HL-60 (cell line): Measurements from ENCODE around the gene KAT6B.

Source experiments
- DNase-seq, 2 experiments: peaks; one replicate each; pipeline ENCODE4 v3.0.0-alpha.2; 2010 to 2020; ENCODE audit warnings: low read depth in 1 of 2, low spot score in 1 of 2
- H3K27ac ChIP-seq: fragments of 250-450 bp; sonication (Bioruptor Pico); replicated peaks from 2 replicates; pipeline ENCODE4 v1.5.1; 2020; ENCODE audit warnings: mild to moderate bottlenecking, moderate library complexity
- H3K27me3 ChIP-seq: fragments of 250-450 bp; sonication (Bioruptor Pico); 2 replicates; pipeline ENCODE4 v1.5.1; 2021; ENCODE audit warnings: mild to moderate bottlenecking, moderate library complexity; ENCODE audit not compliant: insufficient read depth, poor library complexity, severe bottlenecking
- H3K4me3 ChIP-seq: replicated peaks from 2 replicates; pipeline ENCODE4 v1.5.1; 2011; ENCODE audit warnings: mild to moderate bottlenecking, control low read depth, low read length; ENCODE audit not compliant: insufficient read depth
- GABPA ChIP-seq: IDR thresholded peaks from 2 replicates; pipeline ENCODE4 v1.6.1; 2012; ENCODE audit warnings: low read depth
- POLR2AphosphoS5 ChIP-seq: IDR thresholded peaks from 2 replicates; pipeline ENCODE4 v1.6.1; 2012; ENCODE audit warnings: low read depth
- SPI1 ChIP-seq: IDR thresholded peaks from 2 replicates; pipeline ENCODE4 v1.6.1; 2012; ENCODE audit warnings: low read depth, mild to moderate bottlenecking, borderline replicate concordance
- TF ChIP-seq, protein P1 (sequence below): IDR thresholded peaks from 2 replicates; pipeline ENCODE4 v1.6.1; 2012; ENCODE audit warnings: low read depth; ENCODE audit not compliant: insufficient replicate concordance
- TF ChIP-seq, protein P2 (sequence below): IDR thresholded peaks from one replicate; pipeline ENCODE4 v1.5.1; 2011; ENCODE audit warnings: low read length, control low read depth, inconsistent platforms; ENCODE audit not compliant: insufficient read depth

The KAT6B gene

GRCh38 chr10:75003891-75004290, 177.5 kb downstream of the KAT6B start:
- DNase-seq, result no peak
- TF ChIP-seq, protein P1, sequence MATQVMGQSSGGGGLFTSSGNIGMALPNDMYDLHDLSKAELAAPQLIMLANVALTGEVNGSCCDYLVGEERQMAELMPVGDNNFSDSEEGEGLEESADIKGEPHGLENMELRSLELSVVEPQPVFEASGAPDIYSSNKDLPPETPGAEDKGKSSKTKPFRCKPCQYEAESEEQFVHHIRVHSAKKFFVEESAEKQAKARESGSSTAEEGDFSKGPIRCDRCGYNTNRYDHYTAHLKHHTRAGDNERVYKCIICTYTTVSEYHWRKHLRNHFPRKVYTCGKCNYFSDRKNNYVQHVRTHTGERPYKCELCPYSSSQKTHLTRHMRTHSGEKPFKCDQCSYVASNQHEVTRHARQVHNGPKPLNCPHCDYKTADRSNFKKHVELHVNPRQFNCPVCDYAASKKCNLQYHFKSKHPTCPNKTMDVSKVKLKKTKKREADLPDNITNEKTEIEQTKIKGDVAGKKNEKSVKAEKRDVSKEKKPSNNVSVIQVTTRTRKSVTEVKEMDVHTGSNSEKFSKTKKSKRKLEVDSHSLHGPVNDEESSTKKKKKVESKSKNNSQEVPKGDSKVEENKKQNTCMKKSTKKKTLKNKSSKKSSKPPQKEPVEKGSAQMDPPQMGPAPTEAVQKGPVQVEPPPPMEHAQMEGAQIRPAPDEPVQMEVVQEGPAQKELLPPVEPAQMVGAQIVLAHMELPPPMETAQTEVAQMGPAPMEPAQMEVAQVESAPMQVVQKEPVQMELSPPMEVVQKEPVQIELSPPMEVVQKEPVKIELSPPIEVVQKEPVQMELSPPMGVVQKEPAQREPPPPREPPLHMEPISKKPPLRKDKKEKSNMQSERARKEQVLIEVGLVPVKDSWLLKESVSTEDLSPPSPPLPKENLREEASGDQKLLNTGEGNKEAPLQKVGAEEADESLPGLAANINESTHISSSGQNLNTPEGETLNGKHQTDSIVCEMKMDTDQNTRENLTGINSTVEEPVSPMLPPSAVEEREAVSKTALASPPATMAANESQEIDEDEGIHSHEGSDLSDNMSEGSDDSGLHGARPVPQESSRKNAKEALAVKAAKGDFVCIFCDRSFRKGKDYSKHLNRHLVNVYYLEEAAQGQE, result no peak
- TF ChIP-seq GABPA (no peak), POLR2AphosphoS5 (no peak), SPI1 (no peak)
- TF ChIP-seq, protein P2, sequence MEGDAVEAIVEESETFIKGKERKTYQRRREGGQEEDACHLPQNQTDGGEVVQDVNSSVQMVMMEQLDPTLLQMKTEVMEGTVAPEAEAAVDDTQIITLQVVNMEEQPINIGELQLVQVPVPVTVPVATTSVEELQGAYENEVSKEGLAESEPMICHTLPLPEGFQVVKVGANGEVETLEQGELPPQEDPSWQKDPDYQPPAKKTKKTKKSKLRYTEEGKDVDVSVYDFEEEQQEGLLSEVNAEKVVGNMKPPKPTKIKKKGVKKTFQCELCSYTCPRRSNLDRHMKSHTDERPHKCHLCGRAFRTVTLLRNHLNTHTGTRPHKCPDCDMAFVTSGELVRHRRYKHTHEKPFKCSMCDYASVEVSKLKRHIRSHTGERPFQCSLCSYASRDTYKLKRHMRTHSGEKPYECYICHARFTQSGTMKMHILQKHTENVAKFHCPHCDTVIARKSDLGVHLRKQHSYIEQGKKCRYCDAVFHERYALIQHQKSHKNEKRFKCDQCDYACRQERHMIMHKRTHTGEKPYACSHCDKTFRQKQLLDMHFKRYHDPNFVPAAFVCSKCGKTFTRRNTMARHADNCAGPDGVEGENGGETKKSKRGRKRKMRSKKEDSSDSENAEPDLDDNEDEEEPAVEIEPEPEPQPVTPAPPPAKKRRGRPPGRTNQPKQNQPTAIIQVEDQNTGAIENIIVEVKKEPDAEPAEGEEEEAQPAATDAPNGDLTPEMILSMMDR, result no peak
- no peak overlapping the region for H3K4me3 ChIP-seq
- no peaks in the 10 kb centered on the region for H3K27me3 ChIP-seq
- no peak overlapping the region for H3K27ac ChIP-seq

- Histone ChIP-seq H3K27me3 (no peaks in the 10 kb centered on the region), H3K4me3 (no peak overlapping the region), H3K27ac (no peak overlapping the region)
- TF ChIP-seq SPI1 (no peak), POLR2AphosphoS5 (no peak), GABPA (no peak)
- TF ChIP-seq, protein P1, result no peak
- TF ChIP-seq, protein P2, result no peak
- DNase-seq, result no peak
Measured at GRCh38 chr10:75007646-75008045, 181.2 kb downstream of the KAT6B start.

DNA sequence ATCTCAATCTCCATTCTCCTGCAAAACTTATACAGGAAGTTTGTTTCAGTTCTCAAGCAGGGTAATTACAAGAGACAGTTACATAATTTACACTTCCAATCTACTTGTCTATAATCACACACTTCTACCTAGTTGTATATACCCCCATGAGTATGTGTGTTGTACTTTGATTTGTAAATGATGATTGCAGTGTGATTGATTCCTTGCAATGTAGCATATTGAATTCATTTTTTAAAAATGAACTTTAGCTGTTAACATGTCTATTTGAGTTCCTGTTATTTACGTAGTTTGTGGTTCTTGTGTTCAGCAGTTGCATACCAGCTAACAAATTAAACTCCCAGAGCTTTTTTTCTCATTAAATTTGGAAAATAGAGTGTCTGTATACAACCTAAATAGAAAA, 182.6 kb downstream of the KAT6B start:
- Histone ChIP-seq H3K27ac (no peak overlapping the region), H3K27me3 (no peaks in the 10 kb centered on the region), H3K4me3 (no peak overlapping the region)
- TF ChIP-seq, protein P2, result no peak
- no peak for DNase-seq

GRCh38 chr10:75009426-75009825, 183.0 kb downstream of the KAT6B start:
- H3K27ac ChIP-seq, result no peak overlapping the region
- no peaks in the 10 kb centered on the region for H3K27me3 ChIP-seq
- DNase-seq, result no peak
- no peak overlapping the region for H3K4me3 ChIP-seq
- no peak for TF ChIP-seq POLR2AphosphoS5
- TF ChIP-seq, protein P1, result no peak
- TF ChIP-seq, protein P2, result no peak
- TF ChIP-seq SPI1, result no peak
- TF ChIP-seq GABPA, result no peak
